GM15510 (cell line): ENCODE results near the gene SLC6A20.

ENCODE experiments used
- POLR2A ChIP-seq: IDR thresholded peaks from 3 replicates; pipeline ENCODE4 v1.6.1; 2011; ENCODE audit warnings: borderline replicate concordance; ENCODE audit not compliant: insufficient read length; ENCODE audit errors: extremely low read depth

Gene SLC6A20

DNA sequence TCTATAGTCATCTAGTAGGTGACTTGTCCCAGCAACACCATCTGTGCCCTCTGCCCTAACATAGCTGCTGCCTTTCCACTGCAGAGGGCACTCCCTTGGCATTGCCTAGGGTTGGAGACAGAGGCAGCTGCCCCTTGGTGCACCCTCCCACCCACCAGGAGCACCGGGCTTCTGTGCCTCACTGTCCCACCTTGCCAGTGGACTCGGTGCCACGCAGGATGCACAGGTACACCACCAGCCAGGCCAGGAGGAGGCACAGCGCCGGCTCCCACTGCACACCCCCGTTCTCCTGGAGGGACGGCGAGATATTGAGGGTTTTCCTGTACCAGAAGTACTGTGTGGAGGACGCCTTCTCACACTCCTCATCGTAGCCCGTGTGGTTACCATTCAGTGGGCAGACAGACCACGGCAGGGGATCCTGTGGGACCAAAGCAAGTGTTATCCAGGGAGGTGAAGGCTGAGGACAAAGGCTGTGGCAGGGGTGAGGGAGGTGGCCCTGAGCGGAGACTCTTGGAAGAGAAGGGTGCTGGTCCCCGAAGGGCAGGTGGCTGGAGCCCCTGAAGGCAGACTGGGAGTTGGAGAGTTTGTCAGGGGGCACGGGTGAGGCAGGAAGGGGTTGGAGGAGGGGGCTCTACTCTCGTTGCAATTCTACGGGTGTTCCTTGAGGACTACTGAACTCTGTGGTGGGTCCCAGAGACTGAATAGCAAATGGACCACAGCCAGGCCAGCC lies 20.6 kb downstream of the SLC6A20 start:
- TF ChIP-seq POLR2A = no peak

DNA sequence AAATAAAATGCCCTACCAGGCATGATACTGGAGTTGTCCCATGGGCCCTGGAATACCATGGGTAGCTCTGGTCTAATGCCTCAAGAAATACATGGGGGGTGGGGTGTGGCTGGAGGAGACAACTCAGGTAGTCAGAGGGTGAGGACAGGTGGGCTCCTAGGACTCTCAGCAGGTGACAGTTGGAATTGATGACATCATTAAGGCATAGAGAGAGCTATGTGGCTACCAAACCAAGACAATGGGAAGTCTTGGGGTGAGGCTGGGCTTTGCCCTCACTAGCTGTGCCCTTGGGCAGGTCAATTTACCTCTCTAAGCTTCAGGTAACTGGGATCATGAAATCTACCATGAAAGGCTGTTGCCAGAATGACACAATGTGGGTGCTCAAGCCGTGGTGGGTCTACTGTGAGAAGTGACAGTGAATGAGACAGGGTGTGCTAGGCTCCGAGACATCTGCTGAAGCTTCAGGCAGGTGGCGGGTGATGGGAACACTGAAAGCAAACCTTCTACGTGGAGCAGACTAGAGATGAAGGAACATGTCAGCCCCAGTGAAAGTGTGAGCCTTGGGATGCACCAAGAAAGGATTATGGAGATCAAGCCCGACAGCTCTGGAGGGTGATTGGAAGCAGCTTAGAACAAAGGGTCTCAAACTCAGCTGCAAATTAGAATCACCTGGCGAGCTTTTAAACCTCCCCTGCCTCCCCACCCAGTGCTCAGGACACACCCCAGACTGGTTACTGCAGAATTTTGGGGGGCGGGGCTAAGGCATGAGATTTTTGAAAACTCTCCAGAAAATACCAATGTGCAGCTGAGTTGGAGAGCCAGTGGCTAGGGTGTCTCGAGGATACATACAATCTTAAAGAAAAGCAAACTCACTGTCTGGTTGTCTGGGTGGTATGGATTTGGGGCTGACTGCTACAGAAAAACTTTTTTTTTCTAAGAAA lies 21.5 kb downstream of the SLC6A20 start:
- no peak for TF ChIP-seq POLR2A

- TF ChIP-seq POLR2A = no peak
These were observed 22.5 kb downstream of the SLC6A20 start for GRCh38 chr3:45773714-45774449.

DNA sequence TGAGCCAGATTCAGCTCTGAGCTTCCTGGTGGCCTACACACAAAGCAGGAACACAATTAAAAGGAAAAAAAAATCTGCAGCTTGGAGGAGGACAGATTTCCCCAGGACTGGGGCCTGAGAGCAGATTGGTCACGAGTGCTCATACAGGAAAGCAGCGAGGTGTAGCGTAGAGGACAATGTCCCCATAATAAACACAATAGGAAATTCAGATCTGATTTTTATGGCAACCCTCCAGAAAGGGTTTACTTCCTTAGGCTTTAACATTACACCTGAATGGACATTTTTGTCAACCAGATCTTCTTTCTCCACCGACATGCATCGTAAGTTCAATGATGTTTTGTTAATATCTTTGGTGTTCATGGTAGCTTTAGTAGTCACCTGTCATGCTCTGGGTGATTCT lies 23.3 kb downstream of the SLC6A20 start:
- TF ChIP-seq POLR2A = no peak

- TF ChIP-seq POLR2A = no peak
These were observed 23.8 kb downstream of the SLC6A20 start for GRCh38 chr3:45772341-45773035.

DNA sequence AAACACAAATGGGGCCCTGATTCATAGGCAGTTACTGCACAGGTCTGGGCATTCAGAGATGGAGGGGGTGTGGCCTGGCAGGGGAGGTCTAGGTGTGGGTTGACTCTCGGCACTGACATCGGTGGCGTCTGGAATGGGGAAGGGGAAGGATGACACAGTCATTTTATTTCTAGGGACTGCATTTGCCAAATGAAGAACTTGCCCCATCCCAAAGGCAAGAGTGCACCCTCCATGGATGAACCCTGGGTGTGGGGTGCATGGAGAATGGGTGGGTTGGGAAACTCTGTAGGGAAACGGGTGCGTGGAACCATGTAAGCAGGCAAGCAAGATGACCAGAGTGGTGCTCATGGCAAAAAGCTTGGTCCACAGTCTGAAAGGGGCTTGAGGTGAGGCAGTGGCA lies 24.5 kb downstream of the SLC6A20 start:
- TF ChIP-seq POLR2A = no peak

DNA sequence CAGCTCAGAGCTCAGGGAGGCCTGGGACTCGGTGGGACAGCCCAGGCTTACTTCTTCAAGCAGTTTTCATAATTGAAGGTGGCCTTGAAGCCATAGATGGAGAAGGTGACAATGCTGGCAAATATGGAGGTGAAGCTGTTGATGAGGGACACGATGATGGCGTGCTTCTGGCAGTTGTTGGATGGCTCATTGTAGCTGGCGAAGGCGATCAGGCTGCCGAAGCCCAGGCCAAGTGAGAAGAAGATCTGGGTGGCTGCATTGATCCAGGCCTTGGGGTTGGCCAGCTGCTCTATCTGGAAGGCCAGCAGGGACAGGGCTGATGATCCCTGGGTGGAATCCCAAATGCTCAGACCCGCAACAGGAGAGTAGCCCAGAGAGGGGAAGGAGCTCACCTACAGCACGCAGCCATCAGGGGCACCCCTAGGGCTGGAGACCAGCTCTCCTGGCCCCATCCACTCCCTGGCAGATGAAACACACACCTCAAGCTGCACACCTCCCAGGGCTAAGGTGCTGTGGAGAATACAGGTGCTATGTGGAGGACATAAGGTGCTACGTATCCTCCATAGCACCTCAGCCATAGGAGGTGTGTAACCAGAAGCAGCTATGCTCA lies 25.1 kb downstream of the SLC6A20 start:
- TF ChIP-seq POLR2A = no peak

GRCh38 chr3:45765958-45766357 lies 30.4 kb downstream of the SLC6A20 start:
- no peak for TF ChIP-seq POLR2A

GRCh38 chr3:45765266-45765851 lies 31.0 kb downstream of the SLC6A20 start:
- no peak for TF ChIP-seq POLR2A

- no peak for TF ChIP-seq POLR2A
These were observed 33.0 kb downstream of the SLC6A20 start for GRCh38 chr3:45763303-45763675.

- no peak for TF ChIP-seq POLR2A
These were observed 33.6 kb downstream of the SLC6A20 start for GRCh38 chr3:45762647-45763302.

- TF ChIP-seq POLR2A = no peak
These were observed 34.5 kb downstream of the SLC6A20 start for GRCh38 chr3:45761831-45762230.

GRCh38 chr3:45760878-45761711 lies 35.2 kb downstream of the SLC6A20 start:
- TF ChIP-seq POLR2A = no peak

DNA sequence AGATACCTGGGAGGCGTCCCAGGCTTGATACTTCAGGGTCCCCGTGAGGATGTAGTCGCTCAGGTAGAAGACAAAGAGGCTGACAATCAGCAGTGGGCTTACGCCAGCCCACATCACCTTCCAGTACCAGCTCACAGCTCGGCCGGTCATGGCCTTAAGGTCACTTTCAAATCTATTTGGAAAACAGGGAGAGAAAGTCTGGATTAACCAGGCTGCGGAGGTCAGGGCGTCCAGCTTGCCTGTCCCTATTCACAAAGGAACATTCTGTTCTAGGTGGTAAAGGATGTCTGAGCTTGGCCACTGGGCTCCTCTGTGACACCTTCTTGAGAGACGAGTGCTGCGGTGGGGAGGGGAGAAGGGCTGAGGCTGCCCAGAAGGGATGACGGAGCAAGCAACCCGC lies 36.5 kb downstream of the SLC6A20 start:
- TF ChIP-seq POLR2A = no peak
